Inflammatory macrophage (primary cell): ENCODE data around the gene PEAK3.

Experiments
- DNase-seq, 2 donors: peaks; one replicate each; pipeline ENCODE4 v3.0.0-alpha.2; 2020 to 2022
- total RNA-seq, 18 experiments: gene quantifications; one replicate each; lab custom pipeline; 2026; ENCODE audit warnings: mixed read lengths in 6 of 18, inconsistent platforms in 2 of 18; lab: John Stamatoyannopoulos, UW

PEAK3 gene
- total RNA-seq = 0 to 4.2 (median 0.45) reads per million in 18 experiments

DNA sequence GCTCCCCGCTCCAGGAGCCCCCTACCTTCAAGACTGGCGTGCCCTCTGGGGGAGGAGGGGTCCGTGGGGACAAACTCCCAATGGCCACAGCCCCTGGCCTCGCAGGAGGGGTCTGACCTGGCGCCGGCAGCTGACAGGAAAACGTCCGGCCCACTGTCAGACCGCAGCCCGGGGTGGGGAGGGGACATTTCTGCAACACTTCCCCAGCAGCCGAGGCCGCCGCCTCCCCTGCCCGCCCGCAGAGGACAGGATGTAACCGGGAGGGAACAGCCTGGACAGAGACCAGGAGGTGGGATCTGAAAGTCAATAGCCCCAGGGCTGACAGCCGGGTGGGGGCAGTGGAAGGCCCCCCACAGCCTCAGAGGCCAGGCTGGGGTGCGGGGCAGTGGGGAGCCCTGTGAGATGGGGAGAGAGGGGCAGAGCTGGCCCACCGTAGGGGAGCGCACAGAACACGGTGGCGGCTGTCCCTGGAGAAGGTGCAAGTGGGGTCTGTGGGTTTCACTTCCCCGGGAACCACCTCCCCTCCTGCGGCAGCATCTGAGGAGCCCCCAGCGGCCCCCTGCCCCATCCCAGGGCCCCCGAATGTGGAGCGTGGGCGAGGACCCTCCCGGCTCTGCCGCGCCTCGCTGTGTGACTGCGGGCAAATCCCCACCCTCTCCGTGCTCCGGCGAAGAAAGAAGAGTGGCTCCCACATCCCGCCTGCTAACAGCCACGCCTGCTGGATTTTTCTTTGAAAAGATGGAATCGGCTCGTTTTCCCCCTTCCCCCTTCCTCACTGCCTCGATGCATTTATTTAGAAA, at the start of gene PEAK3:
TSS of gene PEAK3 (minus strand) at position 114 of the 800 bp plus-strand sequence. CDS start 1,244 bp downstream, outside the sequence.
- peak; percentile 78 to 80 for DNase-seq

GRCh38 chr19:2330632-2331284, 48.8 kb upstream of the PEAK3 start:
- no peak for DNase-seq

DNA sequence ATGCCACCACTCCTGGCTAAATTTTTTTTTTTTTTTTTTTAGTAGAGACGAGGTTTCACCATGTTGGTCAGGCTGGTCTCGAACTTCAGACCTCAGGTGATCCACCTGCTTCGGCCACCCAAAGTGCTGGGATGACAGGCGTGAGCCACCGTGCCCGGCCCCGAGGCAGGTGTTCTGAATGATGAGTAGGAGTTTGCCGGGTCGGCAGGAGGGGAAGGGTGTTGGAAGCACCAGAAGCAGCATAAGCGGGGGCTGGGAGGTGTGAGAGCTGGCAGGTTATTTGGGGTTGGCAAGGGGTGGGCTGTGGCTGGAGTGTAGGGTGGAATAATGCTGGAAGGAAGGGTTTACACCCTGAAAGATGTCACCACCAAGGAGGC, 48.3 kb upstream of the PEAK3 start:
- no peak for DNase-seq

DNA sequence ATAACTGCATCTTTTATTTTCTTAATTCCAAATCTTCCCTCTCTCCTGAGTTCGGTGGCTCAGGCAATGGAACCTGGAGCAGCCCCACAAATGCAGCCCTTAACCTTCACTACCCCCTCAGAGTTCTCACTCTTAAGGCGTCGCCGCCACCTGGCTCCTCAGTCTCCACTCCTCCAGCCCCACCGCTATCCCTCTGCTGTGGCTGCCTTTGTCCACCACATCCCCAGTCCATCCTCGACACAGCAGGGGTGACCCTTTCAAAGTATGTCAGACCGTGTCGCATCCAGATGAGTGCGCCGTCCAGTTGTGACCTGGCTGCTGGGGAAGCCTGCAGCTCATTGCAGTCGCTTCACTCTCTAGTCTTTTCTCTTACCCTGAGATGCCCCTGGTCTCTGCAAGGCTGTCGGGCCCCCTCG, 47.5 kb upstream of the PEAK3 start:
- DNase-seq = no peak

DNA sequence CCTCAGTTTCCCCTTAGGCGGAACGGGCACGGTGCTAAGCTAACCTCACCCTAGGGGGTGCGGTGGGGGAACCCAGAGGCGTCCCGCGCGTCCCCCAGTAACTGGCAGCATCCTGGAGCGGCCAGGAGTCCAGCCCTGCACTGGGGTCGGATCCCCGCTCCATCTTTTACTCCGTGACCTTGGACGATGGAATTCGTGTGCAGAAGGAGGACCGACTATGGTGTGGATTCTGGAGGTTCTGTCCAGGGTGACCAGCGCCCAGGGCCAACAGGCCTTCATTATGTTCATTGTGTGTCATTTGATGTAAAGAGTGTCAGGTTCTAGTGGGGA, 47.1 kb upstream of the PEAK3 start:
- DNase-seq = no peak

DNA sequence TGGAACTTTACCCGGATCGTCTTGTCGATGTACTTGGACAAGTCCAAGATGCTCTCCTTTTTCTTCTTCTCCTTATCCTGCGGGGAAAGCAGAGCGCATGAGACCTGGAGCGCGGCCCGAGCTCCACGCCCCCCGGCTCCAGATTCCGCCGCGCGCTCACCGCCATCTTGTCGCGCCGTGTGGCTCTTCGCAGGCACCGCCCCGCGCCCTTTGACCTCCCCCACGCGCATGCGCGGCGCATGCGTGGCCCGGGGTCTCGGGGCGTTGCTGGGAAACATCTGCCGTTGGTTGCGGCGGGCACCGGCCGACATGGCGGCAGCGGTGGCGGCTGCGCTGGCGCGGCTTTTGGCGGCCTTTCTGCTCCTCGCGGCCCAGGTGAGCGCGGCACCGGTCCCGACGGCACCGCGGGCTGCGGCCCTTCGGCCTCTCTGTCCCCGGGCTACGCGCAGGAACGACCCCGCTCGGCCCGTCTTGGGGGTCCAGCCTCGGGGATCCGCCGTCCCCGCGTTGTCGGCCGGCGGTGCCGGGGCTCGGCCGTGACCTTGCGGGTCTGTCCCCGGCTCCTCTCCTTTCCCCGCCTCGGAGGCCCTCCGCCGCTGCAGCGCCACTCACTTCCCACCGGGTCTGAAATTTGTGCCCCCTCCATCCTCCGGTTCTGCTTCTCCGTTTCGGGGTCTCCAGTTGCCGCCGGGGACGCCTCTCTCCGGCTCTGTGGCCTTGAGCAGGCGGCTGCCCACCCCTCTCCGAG, 46.6 kb upstream of the PEAK3 start, which contains the start of the genes LSM7 and SPPL2B:
TSS of gene LSM7 (minus strand) at position 186 of the 748 bp plus-strand sequence. CDS start at position 166, 20 bp downstream.
TSS of gene SPPL2B (plus strand) at position 284 of the 748 bp plus-strand sequence. CDS start at position 310, 26 bp downstream.
- DNase-seq = peak; percentile 94 to 95

GRCh38 chr19:2327773-2328400, 45.9 kb upstream of the PEAK3 start:
- peak; percentile 92 to 93 for DNase-seq

DNA sequence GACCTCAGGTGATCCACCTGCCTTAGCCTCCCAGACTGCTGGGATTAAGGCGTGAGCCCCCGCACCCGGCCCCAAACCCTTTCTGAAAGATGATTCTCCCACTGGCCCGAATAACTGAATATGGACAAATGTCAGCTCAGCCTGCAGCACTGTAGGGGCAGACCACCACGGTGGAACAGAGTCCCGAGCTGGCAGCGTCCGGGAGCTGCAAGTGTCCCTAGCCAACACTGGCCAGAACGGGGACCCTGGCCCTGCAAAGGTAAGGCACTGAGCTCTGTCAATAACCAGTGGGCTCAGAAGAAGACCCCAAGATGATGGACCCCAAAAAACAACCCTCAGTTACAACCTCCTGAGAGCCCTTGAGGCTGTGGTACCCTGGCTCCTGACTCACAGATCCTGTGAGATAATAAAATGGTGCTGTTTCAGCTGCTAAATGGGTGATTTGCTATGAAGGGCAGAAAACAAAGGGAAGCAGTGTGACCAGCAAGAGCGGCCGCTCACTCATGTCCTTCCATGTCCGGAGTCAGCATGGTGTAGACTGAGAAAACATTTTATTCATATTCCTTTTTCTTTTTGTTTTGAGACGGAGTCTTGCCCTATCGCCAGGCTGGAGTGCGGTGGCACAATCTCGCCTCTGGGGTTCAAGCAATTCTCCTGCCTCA, 44.9 kb upstream of the PEAK3 start:
- DNase-seq = no peak

DNA sequence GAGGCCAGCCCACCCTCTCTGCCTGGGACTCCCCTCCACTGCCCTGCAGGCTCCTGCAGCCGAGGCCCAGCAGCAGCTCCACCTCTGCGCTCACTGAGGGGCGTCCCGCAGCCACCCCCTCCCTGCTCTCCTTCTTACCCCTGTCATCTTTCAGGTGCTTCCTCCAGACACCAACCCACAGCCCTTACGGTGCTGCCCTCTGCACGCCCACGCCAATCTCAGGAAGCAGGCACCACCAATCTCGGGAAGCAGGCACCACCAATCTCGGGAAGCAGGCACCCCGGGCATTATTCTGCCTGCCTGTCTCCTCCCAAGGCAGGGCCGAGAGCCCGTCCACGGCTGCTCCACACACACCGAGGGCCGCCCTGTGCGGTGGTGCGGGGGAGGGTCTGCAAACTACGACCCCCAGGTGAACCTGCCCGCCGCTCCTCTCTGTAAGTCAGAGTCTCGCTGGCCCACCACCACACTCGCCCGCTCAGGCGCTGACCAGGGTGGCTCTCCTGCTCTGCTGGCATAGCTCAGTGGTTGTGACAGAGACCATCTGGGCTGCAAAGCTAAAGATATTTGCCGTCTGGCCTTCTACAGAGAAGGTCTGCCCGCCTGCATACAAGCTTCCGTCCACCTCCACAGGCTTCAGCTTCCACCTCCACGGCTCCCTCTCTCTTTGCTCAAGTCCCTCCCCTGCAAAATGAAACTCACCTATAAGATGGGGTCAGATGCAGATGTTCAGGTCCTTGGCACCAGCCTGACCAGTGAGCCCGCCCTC, 43.5 kb upstream of the PEAK3 start:
- DNase-seq = no peak

DNA sequence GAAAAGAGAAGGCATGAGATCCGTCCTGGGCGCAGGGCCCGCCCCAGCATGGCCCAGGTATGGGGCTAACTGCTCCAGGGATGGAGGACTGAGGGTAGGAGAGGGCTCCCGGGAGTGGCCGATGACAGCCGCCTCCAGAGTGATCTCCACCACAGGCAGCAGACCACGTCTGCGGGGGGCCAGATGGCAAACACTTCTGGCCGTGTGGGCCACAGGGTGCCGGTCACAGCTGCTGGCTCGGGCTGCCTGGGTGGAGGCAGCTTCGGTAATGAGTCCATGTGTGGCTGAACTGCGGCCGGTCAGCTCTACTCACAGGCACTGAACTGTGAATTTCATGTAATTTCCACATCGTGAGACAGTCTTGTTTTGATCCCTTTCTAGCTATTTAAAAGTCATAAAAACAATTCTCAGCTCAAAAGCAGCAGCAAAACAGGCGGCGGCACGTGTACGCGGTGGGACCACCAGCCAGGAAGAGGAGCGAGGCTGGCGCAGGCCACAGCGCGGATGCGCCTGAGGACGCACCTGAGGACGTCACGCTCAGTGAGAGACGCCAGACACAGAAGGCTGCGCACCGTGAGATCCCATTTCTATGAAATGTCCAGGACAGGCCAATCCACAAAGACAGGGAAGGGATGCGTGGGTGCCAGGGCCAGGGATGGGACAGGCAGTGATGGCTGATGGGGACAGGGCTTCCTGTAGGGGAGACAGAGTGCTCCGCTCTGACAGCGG, 42.4 kb upstream of the PEAK3 start:
- no peak for DNase-seq

DNA sequence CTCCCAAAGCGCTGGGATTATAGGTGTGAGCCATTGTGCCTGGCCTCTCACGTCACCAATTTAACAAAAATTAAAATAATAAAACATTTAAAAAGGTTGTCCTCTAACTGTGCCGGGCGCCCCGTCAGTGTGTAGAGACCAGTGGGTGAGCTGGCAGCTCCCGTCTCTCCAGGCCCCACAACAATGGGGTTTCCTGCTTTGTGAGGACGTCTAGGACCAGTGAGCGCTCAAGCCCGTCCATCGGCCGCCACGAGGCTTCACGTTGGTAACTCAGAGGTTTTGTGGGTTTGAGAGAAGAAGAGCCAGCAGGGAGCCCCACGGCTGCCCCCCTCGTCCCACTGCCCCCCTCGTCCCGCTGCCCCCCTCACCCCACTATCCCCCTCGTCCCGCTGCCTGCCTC, 41.7 kb upstream of the PEAK3 start:
- DNase-seq = no peak

GRCh38 chr19:2321565-2322283, 39.7 kb upstream of the PEAK3 start:
- DNase-seq = no peak

- no peak for DNase-seq
These were observed 39.0 kb upstream of the PEAK3 start for GRCh38 chr19:2320939-2321338.

- no peak for DNase-seq
These were observed 38.1 kb upstream of the PEAK3 start for GRCh38 chr19:2320049-2320448.

GRCh38 chr19:2319551-2319950, 37.6 kb upstream of the PEAK3 start:
- no peak for DNase-seq

DNA sequence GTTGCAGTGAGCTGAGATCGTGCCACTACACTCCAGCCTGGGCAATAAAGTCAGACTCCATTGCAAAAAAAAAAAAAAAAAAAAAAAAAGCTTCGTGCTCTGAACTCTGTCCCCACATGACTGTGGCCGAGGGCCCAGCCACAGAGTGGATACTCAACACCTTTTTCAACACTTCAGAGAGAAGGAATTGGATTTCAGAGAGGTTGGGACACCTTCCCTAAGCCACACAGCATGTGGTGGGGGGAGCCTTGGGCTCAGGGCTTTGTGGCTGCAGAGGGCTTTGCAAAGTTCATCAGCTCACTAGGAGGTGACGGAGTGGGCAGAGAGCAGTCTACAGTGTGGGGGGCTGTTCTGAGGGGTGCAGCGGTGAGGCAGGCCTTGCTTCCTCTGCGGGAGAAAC, 36.9 kb upstream of the PEAK3 start:
- DNase-seq = no peak

GRCh38 chr19:2317756-2318155, 35.8 kb upstream of the PEAK3 start:
- no peak for DNase-seq

DNA sequence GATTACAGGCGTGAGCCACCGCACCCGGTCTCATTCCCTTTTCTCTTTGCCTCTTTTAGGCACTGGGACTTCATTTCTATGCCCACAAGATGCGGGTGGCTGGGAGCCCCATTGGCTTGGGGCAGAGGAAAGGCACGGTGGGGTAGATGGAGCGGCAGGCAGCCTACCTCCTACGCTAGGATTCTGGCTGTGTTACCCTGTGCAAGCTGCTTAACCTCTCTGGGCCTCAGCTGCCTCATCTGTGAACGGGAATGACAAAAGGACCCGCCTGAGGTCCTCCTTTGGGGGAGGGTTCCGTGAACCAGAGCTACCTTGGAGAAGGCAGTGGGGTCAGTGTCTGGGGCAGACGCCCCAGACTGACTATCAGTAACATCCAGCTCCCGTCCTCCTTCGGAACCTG, 35.3 kb upstream of the PEAK3 start:
- no peak for DNase-seq

DNA sequence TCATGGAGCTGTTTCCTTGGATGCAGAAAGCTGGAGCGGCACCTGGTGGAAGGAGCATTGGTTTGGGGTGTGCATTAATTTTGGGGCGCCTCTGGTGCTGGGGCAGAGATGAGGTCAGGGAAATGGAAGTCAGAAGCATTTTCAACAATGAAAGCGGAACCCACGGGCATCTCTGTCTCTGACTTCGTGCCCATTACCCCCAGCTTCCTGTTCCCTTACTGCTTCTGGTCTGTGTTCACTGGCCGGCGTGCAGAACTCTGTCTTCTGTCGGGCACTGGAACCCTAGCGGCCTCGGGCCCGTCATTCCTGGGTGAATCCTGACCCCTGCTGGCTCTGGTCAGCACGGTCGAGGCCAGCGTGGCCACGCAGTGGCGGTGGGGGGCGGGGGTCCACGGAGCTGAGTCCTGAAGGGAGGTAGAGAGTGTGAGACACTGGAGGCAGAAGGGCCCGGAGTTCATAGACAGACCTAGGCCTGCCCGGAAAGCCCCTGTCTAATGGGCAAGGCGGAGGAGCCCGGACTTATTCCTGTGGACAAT, 33.9 kb upstream of the PEAK3 start:
- peak; percentile 86 to 91 for DNase-seq
